ENCODE results near the gene TMPRSS9.
"Not testable (repeated sequence)": the region's sequence is repeated elsewhere in the genome, so short reads cannot be mapped to it uniquely, and the experiment has no call there.

Gene TMPRSS9

DNA sequence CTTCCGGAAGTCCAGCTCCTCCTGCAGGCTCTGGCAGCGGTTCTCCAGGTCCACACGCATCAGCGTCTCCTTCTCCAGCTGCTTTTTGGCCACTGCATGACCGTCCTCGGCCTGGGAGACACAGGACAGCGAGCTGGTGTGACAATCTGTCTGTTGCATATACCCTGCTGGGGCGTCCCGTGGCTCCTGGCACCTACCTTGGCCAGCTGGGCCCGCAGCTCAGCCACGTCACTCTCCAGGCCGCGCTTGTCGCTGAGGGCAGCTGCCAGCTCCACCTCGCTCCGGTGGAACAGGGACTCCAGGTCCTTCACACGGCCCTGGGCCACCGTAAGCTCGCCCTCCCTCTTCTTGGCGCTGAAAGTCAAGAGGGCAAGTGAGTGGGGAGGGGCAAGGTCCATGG lies 78.1 kb downstream of the TMPRSS9 start:
- no peak for DNase-seq (ENCODE audit: low read depth)

DNA sequence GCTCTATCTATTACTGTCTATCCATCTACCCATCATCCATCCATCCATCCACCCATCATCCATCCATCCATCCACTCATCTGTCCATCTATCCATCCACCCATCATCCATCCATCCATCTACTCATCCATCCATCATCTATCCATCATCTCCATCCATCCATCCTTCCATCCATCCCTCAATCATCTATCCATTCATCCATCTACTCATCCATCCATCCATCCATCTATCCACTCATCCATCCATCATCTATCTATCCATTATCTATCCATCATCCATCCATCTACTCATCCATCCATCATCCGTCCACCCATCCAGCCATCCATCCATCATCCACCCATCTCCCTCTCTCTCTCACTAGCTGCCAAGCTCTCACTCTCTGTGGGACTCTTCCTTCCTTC lies 80.5 kb downstream of the TMPRSS9 start:
- DNase-seq (ENCODE audit: low read depth): no peak

DNA sequence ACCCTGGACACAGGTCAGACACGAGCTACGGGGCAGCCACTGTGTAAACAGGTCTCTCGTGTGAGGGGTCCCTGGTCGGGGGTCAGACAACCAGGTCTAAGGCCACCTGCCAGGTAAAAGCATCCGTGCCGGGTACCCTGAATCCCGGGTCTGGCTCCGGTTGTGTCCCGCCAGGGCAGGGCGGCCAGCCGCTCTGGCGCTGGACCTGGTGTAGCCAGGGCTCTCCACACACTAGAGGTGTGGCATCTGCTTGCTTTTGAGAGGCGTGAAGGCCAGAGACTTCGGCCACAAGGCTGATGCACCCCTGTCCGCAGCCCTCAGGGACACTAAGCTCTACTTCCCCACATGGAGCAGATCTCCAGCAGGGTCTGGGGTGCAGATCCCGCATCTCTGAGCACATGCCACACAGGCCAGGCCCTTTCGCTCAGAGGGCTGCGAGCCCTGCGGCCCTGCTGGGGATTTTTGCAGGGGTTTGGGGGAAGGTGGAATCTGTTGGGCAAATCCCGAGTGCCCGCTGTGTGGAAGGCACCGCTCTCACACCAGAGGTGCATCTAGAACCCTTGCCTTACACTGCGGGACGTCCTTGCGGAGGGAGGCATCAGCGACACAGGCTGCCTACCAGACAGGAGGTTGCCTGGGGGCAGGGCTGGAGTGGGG lies 81.2 kb downstream of the TMPRSS9 start:
- DNase-seq (ENCODE audit: low read depth): no peak

DNA sequence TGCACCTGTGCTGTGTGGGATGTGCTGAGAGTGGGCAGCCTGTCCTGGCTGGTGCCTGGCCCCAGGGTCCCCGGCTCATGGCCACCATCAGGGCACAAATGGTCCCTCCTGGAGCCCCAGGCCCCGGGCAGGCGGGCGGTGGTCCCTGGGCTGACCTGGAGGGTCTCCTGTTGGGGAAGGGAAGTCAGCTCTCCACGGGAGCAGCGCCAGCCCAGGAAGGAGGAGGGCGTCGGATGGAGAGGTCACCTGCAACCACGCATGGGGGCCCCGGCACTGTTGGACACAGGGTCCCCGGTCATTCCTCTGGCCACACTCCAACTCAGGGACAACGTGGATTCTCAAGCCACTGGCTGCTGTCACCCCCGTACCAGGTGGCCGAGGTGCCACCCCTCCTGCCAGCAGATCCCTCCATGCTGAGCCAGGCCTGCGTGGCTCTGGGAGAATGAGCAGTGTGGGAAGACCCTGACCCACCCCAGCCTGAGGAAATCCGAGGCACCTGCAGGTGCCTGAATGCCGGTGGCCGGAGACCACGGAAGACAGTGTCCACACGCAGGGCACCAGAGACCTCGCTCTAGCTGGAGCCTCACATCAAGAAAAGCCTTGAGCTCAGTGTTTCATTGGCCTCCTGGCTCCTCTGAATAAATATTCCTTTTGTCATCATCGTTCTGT lies 83.2 kb downstream of the TMPRSS9 start:
- DNase-seq (ENCODE audit: low read depth): no peak

DNA sequence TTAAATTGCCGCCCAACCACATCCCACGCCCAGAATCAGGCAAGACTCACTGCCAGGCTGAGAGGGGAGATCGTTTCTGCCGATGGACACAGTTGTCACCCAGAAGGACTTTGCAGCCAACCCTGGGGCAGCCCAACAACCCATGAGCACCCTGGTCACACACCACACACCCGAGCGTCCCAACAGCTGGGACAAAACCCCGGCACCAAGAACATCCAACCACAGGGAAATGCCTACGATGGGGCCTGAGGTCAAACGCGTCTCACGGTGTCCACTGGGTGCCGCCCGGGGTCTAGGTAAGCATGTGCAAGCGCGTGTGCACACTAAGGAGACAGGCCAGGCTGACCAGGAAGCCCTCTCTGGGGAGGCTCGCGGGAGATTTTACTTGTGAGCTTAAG lies 83.7 kb downstream of the TMPRSS9 start:
- no peak for DNase-seq (ENCODE audit: low read depth)

DNA sequence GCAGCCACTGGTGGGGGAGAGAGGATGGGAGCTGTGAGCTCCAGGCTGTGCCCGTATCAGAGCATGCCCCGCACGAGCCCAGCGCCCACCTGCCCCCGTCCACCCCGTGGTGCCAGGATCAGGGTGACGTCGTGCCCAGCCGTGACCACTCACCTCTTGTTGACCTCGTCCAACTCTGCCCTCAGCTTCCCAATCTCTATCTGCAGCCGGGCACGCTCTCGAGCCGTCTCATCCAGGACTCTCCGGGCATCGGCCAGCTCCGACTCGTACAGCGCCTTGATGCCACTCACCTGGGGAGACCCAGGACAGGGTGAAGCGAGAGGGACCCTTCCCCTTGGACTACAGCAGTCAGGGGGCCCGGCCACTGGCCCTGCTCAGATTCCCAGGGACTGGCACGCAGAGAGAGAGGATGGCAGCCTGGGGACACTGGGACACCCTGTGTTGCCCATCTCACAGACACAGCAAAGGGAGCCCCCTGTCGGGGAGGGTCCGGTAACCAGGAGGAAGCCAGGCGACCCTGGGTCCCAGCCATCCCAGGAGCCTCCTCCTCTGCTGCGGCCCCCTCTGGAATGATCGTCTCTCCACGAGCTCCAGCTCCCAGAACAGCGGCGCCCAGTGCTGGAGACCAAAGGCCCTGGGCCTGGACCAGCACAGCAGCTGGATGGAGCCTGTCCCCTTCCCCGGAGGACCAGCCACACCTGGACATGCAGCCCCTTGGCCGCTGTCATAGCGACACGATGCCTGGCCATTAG lies 84.4 kb downstream of the TMPRSS9 start:
- DNase-seq (ENCODE audit: low read depth): no peak

DNA sequence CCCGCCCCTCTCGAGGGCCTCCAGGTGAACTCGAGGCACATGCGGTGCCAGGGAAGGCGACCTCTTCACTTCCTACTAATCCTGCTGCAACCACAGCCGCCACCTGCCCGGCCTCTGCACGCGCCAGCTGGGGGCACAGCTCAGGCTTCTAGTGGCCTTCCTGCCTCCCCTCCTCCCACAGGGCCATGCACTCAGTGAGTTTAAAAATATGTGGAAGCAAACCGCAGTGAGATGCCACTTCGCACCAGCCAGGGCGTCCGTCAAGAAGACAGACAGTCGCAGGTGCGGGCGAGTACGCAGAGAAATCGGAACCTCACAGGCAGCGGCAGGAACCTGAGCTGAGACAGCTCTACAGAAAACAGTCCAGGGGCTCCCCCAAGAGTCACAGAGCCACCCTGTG lies 86.3 kb downstream of the TMPRSS9 start:
- no peak for DNase-seq (ENCODE audit: low read depth)

DNA sequence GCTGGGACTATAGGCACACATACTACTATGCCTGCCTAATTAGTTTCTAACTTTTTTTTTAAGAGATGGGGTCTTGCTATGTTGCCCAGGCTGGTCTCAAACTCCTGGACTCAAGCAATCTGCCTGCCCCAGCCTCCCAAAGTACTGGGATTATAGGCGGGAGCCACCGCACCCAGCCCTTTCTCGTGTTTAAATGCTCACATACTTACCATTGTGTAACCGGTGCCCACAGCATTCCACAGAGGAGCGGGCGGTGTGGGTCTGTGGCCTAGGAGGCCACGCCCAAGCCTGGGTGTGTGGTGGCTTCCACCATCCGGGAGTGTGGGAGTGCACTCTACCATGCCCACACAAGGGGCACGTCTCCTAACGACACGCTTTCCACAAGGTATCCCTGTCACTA lies 89.0 kb downstream of the TMPRSS9 start:
- DNase-seq (ENCODE audit: low read depth): peak; percentile 45

DNA sequence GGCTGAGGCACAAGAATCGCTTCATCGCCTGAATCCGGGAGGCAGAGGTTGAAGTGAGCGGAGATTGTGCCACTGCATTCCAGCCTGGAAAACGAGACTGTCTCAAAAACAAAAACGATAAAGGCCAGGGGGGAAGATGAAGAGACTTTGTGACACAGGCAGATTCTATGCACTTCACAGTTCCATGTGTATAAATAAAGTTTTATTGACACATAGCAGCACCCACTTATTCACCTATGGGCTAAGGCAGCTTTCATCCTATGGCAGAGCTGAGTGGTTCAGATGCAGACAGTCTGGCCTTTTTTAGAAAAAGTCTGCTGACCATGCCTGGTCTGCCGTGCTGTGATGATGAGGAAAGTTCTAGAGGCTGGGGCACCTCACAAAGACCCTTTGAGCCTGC lies 91.1 kb downstream of the TMPRSS9 start:
- DNase-seq (ENCODE audit: low read depth): no peak

DNA sequence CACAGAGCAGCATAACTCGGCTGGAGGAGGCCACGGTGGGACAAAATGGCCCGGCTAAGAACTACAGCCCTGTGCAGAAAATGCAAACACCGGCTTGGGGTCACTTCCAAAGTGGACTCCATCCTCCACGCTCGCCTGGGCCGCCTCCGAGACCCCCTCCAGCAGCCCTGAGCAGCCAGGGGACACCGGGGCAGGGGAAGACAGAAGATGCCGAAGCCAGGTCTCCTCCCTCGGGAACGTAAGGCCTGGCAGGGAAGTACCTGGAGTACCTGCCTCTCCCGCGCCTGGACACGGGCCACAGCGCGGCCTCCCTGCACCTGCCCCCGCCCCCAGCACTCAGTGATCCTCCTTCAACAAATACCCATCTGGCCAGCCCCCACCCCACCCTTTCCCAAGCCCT lies 91.7 kb downstream of the TMPRSS9 start:
- DNase-seq (ENCODE audit: low read depth): no peak

DNA sequence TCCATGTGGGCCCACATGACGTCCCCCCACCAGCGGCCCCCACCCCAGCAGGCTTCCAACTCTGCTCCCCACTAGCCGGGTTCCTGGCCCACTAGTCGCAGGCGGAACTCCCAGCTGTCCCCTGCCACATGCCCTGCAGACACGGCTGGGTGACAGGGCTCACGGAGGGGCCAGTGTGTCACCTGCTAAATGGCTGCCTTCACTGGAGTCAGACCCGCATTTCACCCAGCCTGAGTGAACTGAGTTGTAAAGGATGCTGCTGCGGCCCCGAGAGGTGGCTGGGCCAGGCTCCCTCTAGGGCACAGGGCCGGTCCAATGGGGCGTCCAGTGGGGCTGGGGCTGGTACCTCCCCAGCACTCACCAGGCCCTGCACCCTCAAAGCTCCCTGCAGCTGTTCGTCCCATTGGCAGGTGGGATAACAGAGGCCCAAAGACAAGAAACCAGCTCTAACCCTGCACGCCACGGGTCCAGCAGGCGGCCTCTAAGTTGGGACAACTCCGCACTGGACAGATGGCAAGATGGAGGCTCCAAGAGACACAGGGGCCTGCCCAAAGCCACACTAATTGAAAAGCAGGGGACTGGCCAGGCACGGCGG lies 93.5 kb downstream of the TMPRSS9 start:
- no peak for DNase-seq (ENCODE audit: low read depth)

DNA sequence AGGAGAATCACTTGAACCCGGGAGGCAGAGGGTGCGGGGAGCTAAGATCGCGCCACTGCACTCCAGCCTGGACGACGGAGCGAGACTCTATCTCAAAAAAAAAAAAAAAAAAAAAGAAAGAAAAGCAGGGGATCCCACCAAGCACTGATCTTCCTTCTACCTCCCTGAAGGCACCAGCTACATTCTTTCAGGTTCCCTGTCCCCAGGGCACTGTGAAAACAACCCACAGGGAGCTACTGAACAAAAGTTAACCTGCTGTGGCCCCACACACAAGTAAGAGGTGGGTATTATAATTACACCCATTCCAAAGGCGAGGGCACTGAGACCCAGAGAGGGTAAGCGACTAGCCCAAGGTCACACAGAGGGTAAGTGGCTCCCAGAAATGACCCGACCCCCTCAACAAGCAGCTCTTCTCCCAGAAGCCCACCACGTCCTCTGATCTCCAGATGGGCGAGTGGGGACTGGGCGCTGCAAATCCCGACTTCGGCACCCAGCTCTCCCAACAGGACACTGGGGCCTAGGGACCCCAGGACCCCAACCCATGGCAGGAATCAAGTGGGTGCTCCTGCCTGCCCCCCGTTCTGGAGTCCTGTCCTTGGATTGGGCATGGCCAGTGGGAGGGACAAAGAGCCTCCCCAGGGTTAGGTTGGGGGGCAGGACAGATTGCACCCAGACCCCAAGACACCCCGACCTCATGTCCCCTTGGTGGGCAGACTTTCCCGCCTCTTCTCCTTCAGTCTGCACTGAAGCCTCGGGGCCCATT lies 94.3 kb downstream of the TMPRSS9 start:
- DNase-seq (ENCODE audit: low read depth): no peak

DNA sequence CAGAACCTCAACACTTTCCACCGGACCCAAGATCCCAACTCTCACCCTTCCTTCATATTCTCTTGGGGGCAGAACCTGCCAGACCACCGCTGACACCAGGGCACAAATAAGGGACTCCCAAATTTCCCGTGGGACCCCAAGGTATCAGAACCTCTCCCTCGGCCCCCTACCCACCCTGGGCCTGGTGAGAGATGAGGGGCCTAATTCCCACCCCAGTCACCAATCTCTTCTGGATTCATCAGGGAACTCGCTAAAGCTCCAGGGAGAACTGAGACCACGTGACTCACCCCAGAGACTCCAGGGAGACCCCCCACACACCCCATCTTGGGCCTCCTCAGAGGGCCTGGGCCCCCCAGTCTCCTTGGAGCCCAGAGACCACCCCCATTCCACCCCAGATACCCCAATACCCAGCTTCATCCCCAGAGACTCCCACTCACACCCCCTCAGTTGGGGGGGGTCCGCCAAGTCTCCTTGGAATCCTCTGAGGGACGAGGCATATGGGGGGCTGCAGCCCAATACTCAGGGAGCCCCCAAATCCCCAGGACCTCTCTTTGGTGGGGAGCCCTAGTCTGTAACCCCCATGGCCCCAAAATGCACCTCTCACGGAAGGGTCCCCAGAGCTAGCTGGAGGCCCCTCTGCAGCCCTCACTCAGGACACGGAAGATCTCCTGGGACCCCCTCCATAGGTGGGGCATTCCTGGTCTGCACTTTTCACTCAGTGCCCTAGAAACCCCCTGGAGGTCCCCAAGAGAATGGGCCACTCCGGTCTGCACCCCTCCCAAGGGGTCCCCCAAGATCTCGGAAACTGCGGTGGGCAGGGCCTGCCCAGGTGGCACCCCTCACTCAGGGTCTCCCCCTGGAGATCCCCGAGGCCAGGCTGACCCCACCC lies 95.1 kb downstream of the TMPRSS9 start:
- DNase-seq (ENCODE audit: low read depth): no peak

DNA sequence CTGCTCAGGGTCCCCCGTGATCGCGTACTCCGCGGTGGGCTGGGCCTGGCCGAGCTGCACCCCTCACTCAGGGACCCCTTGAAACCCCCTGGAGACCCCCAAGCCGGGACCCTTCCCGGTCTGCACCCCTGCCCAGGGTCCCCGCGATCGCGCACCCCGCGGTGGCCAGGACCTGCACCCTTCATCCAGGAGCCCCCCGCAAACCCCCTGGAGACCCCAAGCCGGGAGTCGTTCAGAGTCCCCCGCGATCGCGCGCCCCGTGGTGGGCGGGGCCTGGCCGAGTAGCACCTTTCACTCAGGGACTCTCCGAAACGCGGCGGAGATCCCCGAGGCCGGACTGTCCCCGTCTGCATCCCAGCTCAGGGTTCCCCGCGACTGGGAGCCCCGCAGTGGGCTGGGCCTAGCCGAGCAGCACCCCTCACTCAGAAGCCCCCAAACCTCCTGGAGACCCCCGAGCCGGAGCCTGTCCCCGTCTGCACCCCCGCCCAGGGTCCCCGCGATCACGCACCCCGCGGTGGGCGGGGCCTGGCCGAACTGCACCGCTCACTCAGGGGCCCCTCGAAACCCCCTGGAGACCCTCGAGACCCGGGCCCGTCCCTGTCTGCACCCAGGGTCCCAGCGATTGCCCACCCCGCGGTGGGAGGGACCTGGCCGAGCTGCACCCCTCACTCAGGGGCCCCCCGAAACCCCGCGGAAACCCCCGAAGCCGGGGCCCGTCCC lies 95.9 kb downstream of the TMPRSS9 start:
- DNase-seq (ENCODE audit: low read depth): peak; percentile 34

DNA sequence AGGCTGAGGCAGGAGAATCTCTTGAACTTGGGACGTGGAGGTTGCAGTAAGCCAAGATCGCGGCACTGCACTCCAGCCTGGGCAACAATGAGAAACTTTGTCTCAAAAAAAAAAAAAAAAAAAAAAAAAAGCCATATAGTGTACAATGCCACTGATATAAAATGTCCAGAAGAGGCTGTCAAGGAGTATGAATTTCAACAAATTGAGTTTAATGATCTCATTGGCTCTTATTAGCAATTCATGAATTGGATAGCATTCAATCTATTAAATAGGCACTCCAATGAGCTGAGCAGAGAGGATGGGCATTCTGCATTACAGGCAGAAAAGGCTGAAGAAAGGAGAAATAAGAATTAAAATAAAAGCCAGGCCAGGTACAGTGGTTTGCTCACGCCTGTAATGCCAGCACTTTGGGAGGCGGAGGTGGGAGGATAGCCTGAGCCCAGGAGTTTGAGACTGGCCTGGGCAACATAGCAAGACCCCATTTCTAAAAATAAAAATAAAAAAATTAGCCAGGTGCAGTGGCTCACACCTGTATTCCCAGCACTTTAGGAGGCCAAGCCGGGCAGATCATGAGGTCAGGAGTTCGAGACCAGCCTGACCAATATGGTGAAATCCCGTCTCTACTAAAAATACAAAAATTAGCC lies 97.5 kb downstream of the TMPRSS9 start:
- DNase-seq (ENCODE audit: low read depth): no peak

DNA sequence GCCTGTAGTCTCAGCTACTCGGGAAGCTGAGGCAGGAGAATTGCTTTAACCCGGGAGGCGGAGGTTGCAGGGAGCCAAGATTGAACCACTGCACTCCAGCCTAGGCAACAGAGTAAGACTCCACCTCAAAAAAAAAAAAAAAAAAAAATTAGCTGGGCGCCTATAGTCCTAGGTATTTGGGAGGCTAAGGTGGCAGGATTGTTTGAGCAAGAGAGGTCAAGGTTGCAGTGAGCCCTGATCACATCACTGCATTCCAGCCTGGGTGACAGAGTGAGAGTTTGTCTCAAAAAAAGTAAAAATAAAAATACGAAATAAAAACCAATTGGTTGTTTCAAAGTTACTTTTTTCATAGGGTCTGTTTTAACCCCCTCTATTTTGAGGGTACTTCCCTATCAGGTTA lies 98.0 kb downstream of the TMPRSS9 start:
- no peak for DNase-seq (ENCODE audit: low read depth)

DNA sequence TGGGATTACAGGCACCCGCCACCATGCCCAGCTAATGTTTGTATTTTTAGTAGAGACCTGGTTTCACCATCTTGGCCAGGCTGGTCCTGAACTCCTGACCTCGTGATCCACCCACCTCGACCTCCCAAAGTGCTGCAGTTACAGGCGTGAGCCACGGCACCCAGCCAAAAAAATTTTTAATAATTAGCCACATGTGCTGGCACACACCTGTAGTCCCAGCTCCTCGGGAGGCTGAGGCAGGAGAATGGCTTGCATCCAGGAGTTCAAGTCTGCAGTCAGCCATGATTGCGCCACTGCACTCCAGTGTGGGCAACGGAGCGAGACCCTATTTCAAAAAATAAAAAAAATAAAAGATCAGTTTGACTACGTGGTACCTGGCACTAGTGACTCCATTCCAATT lies 98.7 kb downstream of the TMPRSS9 start:
- not testable (repeated sequence) for DNase-seq (ENCODE audit: low read depth)

DNA sequence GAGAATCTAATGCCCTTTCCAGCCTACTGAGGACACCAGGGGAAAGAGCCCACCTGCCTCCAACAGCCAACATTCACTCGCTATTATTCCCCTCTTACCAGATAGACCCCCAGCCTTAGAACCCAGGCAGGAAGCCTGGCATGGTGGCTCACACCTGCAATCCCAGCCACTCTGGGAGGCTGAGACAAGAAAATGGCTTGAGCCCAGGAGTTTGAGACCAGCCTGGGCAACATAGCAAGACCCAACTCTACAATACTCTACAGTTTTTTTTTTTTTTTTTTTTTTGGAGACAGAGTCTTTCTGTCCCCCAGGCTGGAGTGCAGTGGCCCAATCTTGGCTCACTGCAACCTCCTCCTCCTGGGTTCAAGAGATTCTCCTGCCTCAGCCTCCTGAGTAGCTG lies 100.2 kb downstream of the TMPRSS9 start:
- no peak for DNase-seq (ENCODE audit: low read depth)

DNA sequence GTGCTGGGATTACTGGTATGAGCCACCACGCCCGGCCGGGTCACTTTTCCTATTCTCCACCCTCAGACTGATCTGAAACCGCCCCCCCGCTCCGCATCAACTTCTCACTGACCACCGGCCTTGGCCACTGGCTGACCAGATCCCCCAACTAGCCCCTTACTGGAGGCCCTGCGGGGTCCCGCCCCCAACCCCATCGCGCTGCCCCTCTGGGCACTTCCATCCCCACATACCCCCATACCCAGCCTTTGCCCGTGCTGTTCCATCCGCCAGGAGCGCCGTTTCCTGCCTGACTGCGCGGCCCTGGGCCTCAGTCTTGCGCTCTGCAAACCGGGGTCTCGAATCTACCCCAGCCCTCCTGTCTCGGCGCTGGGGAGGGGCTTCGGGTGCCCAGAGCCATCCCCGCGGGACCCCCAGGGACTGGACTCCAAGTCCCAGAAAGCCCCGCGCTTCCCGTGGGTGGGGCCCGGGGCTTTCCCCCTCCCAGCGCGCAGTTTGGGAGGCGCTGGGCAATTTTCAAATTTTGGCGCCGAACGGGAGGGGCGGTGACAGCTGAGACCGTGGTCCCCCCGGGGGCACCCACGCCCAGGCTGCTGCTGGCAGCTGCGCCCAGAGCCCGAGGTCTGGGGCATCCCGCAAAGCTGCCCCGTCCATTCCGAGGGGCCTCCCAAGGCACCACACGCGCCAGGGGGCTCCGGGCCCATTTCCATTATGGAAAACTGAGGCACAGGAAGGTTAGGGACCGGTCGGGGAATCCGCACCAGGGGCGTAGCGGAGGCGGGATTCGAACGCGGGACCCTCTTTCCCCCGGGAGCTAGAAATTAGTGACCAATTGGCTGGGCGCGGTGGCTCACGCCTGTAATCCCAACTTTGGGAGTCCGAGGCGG lies 101.9 kb downstream of the TMPRSS9 start:
- peak; percentile 75 for DNase-seq (ENCODE audit: low read depth)
